CD4-positive, alpha-beta T cell treated with Interleukin-21 for 1 hour (primary cell): ENCODE results near the gene GALNT14.

Experiments used
- DNase-seq: peaks from one replicate; pipeline ENCODE4 v3.0.0-alpha.2; 2020

The GALNT14 gene

GRCh38 chr2:31083234-31083993 lies 54.8 kb downstream of the GALNT14 start:
- no peak for DNase-seq

GRCh38 chr2:31082002-31082401 lies 56.2 kb downstream of the GALNT14 start:
- no peak for DNase-seq

- DNase-seq, result no peak
These were observed 56.7 kb downstream of the GALNT14 start for GRCh38 chr2:31081492-31081891.

GRCh38 chr2:31080361-31080760 lies 57.9 kb downstream of the GALNT14 start:
- DNase-seq, result no peak

- no peak for DNase-seq
These were observed 58.6 kb downstream of the GALNT14 start for GRCh38 chr2:31079665-31080064.

GRCh38 chr2:31078579-31079105 lies 59.6 kb downstream of the GALNT14 start:
- DNase-seq, result no peak

- no peak for DNase-seq
These were observed 60.2 kb downstream of the GALNT14 start for GRCh38 chr2:31078011-31078410.

GRCh38 chr2:31075941-31076590 lies 62.2 kb downstream of the GALNT14 start:
- DNase-seq, result no peak

GRCh38 chr2:31075431-31075830 lies 62.8 kb downstream of the GALNT14 start:
- no peak for DNase-seq

- no peak for DNase-seq
These were observed 66.5 kb downstream of the GALNT14 start for GRCh38 chr2:31071741-31072140.

GRCh38 chr2:31070339-31071125 lies 67.7 kb downstream of the GALNT14 start:
- DNase-seq, result no peak

GRCh38 chr2:31069643-31070325 lies 68.5 kb downstream of the GALNT14 start:
- DNase-seq, result no peak

GRCh38 chr2:31067259-31067658 lies 71.0 kb downstream of the GALNT14 start:
- no peak for DNase-seq

- DNase-seq, result no peak
These were observed 71.7 kb downstream of the GALNT14 start for GRCh38 chr2:31066551-31066950.

- DNase-seq, result no peak
These were observed 72.2 kb downstream of the GALNT14 start for GRCh38 chr2:31066086-31066485.

- DNase-seq, result no peak
These were observed 72.9 kb downstream of the GALNT14 start for GRCh38 chr2:31065356-31065755.

GRCh38 chr2:31060397-31060796 lies 77.8 kb downstream of the GALNT14 start:
- no peak for DNase-seq

GRCh38 chr2:31058096-31059035 lies 79.9 kb downstream of the GALNT14 start:
- DNase-seq, result no peak

GRCh38 chr2:31057691-31058090 lies 80.5 kb downstream of the GALNT14 start:
- DNase-seq, result no peak

- DNase-seq, result no peak
These were observed 82.3 kb downstream of the GALNT14 start for GRCh38 chr2:31055938-31056337.

- no peak for DNase-seq
These were observed 83.3 kb downstream of the GALNT14 start for GRCh38 chr2:31054842-31055388.
